Pancreas (tissue), 10 donors: ENCODE measurements around the gene ADAMTS19. TPM values are rescaled to one million over a fixed set of nuclear protein-coding genes. Genes with fewer than 3 reads are reported as not detected.

Experiments used
- ATAC-seq, 4 donors: fragments of 200-7000 bp; cut with Tn5 transposase; one replicate each; pipeline versions ENCODE4 v1.8.0 to v1.9.1; 2020; ENCODE audit warnings: mild to moderate bottlenecking in 4 of 4, moderate library complexity in 4 of 4
- DNase-seq, 6 donors: peaks; one replicate each; pipeline ENCODE4 v3.0.0-alpha.2; 2020
- FAIRE-seq: peaks from 2 replicates; lab custom pipeline; 2012; peaks lifted over from hg19 to GRCh38; lab: Jason Lieb, UNC
- H3K27ac ChIP-seq, 4 donors: fragments of 200-600 bp; sonication (generic); 1 replicate in 3 of 4; 2 replicates in 1 of 4; pipeline versions ENCODE4 v1.5.0 to v1.8.0; 2020
- H3K27me3 ChIP-seq, 4 donors: fragments of 200-600 bp; one replicate each; pipeline ENCODE4 v1.8.0; 2021
- H3K36me3 ChIP-seq, 3 donors: fragments of 200-600 bp; sonication (generic) in 1 of 3; one replicate each; pipeline versions ENCODE4 v1.5.0 to v1.8.0; 2020 to 2021
- H3K4me1 ChIP-seq, 3 donors: fragments of 200-600 bp; one replicate each; pipeline ENCODE4 v1.8.0; 2021
- H3K4me3 ChIP-seq, 4 donors: fragments of 200-600 bp; sonication (generic) in 2 of 4; one replicate each; pipeline versions ENCODE4 v1.5.0 to v1.8.0; 2020 to 2021
- H3K9me3 ChIP-seq, 4 donors: fragments of 200-600 bp; one replicate each; pipeline ENCODE4 v1.8.0; 2021
- CTCF ChIP-seq, 4 donors: fragments of 200-600 bp; sonication (generic) in 3 of 4; IDR thresholded peaks; one replicate each; pipeline versions ENCODE4 v1.5.0 to v1.8.0; 2021; ENCODE audit warnings: antibody characterized with exemption in 4 of 4
- WGBS, 2 donors: extraction: QIAGEN DNeasy Blood & Tissue Kit; methylation state at CpG; one replicate each; pipeline ENCODE4 v1.1.7; 2013; 5-methylcytosine and 5-hydroxymethylcytosine counted together
- intact Hi-C, 3 donors: fragments of 100-400 bp; cut with DNase I; formaldehyde crosslinking; loops; one replicate each; pipeline versions ENCODE4 v1.11.1 to v1.14.2; 2022
- polyA plus RNA-seq, 2 donors: library from polyadenylated mRNA; stranded (reverse); fragments of 200-250 nt; gene quantifications; one replicate each; pipeline ENCODE4 v1.2.3, GENCODE V29; 2013
- total RNA-seq, 6 donors: library from RNA; stranded (reverse); fragmentation: NEBNext Ultra II Directional in 4 of 6; extraction: Animal tissue kit (Norgen Biotek cat#: 25700) in 4 of 6; gene quantifications; one replicate each; pipeline versions ENCODE4 v1.2.1 to v1.2.4, GENCODE V29; 2021 to 2023
- donor health status: healthy with polysubstance abuse.
- donor health status: DM: no; HTN: no; CAD: no; lungs with moderate emphysema.
- donor health status: DM: no; HTN: no; CAD: no.
- donor health status: control.
- donor health status: control.
- donor health status: Bipolar disorder and iron deficiency.
- donor health status: DM: yes; HTN: yes; CAD: no.
- donor health status: DM: no; HTN: no; CAD: no.
- donor health status: DM: no; HTN: no; CAD: no.
- donor health status: DM: yes; HTN: yes; CAD: no.

The ADAMTS19 gene
- total and polyA plus RNA-seq, 8 donors, result 0.02 to 0.22 (median 0.08) TPM; not detected in 1

GRCh38 chr5:129460936-129461710 is 1.0 kb downstream of the ADAMTS19 start:
- WGBS, 2 donors, result 0 to 1% methylated on average over 69 to 88 of the region's 88 CpGs
- H3K4me3 ChIP-seq, result peak overlapping the region; percentile 16 to 61 (median 39)
- H3K4me1 ChIP-seq, result no peaks in the 10 kb centered on the region
- ATAC-seq, result peak; percentile 76 to 87 (median 82)
- H3K36me3 ChIP-seq, result no peaks in the 10 kb centered on the region
- H3K27ac ChIP-seq, result no peak overlapping the region
- FAIRE-seq, result no peak
- TF ChIP-seq CTCF (IDR thresholded peaks at IDR 0.05), result peak in 2 of 4 donors; percentile 20 to 24
- peak; percentile 47 to 86 (median 62) for DNase-seq
- intact Hi-C loops, result no loop called here
- no peaks in the 10 kb centered on the region for H3K27me3 ChIP-seq
- no peaks in the 10 kb centered on the region for H3K9me3 ChIP-seq

- 43 to 46% methylated on average over 13 of the region's 13 CpGs for WGBS, 2 donors
- intact Hi-C loops, result no loop called here
- ATAC-seq (no peak), DNase-seq (no peak), FAIRE-seq (no peak)
- no peaks in the 10 kb centered on the region for H3K9me3 ChIP-seq
- TF ChIP-seq CTCF (IDR thresholded peaks at IDR 0.05), result no peak
- peak overlapping the region; percentile 16 to 61 (median 39) for H3K4me3 ChIP-seq
- H3K27ac ChIP-seq, result no peak overlapping the region
- no peaks in the 10 kb centered on the region for H3K4me1 ChIP-seq
- no peaks in the 10 kb centered on the region for H3K36me3 ChIP-seq
- H3K27me3 ChIP-seq, result no peaks in the 10 kb centered on the region
These were observed 1.7 kb downstream of the ADAMTS19 start for GRCh38 chr5:129461711-129462332.

- H3K4me1 ChIP-seq, result no peaks in the 10 kb centered on the region
- H3K27me3 ChIP-seq, result no peaks in the 10 kb centered on the region
- no peak for DNase-seq
- 86 to 90% methylated on average over 4 of the region's 4 CpGs for WGBS, 2 donors
- no peak for TF ChIP-seq CTCF (IDR thresholded peaks at IDR 0.05)
- ATAC-seq, result no peak
- FAIRE-seq, result no peak
- no peaks in the 10 kb centered on the region for H3K9me3 ChIP-seq
- no peak overlapping the region for H3K27ac ChIP-seq
- no peaks in the 10 kb centered on the region for H3K36me3 ChIP-seq
- intact Hi-C loops, result no loop called here
- no peak overlapping the region for H3K4me3 ChIP-seq
These were observed 5.8 kb downstream of the ADAMTS19 start for GRCh38 chr5:129465776-129466344.

- no peak for TF ChIP-seq CTCF (IDR thresholded peaks at IDR 0.05)
- no peak overlapping the region for H3K4me3 ChIP-seq
- DNase-seq (no peak), FAIRE-seq (no peak), ATAC-seq (no peak)
- intact Hi-C loops, result no loop called here
- H3K27ac ChIP-seq, result no peak overlapping the region
- H3K9me3 ChIP-seq, result no peaks in the 10 kb centered on the region
- no peaks in the 10 kb centered on the region for H3K4me1 ChIP-seq
- H3K36me3 ChIP-seq, result no peaks in the 10 kb centered on the region
- H3K27me3 ChIP-seq, result no peaks in the 10 kb centered on the region
- 79 to 85% methylated on average over 2 of the region's 2 CpGs for WGBS, 2 donors
These were observed 14.4 kb downstream of the ADAMTS19 start for GRCh38 chr5:129474544-129474943.
